ENCODE measurements around the gene GRXCR1.

The GRXCR1 gene

GRCh38 chr4:42927946-42928345, 35.4 kb downstream of the GRXCR1 start:
- no peak for DNase-seq

DNA sequence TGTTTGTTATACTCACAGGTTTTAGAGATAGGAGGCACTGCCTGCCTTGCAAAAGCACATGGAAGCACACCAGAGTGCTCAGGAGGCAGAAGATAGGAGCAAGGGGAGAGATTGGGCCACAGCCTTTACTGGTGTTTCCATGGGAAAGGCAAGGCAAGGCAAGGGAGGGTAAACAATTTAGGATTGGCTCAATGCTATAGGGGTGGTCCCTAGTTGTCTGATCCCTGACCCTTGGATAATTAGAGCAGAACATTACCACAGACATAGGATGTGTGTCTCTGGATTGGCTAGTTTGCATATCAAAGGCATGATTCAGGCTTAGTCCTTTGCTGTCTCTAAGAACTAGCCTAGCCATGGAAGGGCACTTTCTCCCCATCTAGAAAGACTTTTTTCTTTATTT, 36.1 kb downstream of the GRXCR1 start:
- DNase-seq = no peak

DNA sequence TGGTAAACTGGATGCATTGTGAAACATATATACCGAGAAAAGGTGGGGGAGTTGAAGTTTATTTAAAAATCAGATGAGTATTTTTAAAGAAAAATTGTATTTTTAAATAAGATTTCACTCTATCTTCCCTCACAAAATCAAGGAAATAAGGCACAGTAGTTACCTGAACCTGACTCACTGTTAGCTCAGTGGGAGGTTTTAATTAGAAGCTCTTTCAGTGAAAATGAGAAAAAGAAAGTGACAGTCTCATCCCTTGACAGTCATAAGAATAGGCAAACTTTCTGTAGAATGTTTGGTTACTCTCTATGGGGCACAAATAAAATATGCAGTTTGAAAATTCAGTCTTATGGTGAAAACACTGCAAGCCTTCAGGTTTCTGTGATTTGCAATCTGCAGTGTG, 49.7 kb downstream of the GRXCR1 start:
- DNase-seq = no peak

DNA sequence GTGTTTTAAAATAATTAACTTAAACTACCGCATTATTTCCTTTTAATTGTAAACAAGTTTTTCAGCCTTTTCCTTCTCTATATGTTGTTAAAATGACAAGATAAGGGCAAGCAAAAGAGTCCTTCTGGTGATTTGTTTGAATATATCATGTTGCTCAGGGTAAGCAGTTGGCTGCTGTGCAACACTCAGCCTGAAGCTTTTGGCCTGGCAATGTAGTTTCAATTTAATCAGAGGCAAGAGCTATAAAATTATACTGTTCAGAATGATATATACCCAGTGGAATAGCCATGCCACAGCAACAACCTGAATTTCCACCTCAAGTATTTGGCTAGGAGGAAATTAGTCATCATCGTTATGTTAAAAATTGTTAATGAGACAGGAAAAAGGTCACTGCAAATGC, 53.4 kb downstream of the GRXCR1 start:
- no peak for DNase-seq

DNA sequence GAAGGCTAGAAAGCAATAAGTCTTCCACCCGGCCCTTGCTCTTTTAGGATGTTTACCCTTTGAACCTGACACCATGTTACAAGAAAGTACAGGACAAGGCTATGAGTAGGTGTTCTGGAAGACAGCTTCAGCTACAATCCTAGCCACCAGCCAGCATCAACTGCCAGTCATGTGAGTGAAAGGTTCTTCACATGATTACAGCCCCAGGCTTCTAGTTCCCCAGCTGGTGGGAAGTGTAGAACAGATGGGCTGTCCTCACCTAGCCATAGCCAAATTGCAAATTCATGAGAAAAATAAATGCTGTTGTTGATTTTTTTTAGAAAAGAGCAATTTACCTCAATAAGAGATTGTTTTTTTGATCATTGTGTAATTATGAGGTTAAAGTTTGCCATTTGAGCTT, 60.8 kb downstream of the GRXCR1 start:
- no peak for DNase-seq

DNA sequence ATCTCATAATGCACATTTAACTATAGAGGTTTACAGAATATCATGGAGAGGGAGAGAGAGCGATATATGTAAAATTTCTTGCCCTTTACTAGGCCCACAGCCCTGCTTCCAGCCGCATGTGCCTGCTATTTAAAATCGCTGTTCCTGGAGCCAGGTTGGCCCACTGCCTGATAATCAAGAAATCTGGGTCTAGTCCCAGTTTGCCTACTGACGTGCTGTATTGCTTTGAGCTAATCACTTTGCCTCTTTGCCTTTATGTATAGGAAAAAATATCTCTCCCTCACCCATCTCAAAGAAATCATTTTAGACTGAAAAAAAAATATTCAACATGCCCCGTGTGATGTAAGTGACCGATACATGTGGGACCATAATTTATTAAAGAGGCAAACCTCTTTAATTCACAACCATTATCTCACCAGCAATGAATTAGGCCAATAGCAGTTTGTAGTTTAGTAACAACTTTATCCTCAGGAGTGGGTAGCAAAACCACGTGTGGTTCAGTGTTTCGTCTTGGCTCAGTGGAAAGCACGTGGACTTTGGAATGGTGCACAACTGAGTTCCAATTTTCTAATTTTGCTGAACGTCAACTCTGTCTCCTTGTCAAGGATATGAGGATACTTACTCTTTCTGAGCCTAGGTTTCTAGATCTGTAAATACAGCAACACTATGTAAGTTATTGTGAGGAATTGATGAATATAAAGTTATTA, 62.6 kb downstream of the GRXCR1 start:
- DNase-seq = peak in 19 of 58 donors; percentile 1 to 48 (median 15)

- DNase-seq = peak in 1 of 58 donors; percentile 3
These were observed 63.4 kb downstream of the GRXCR1 start for GRCh38 chr4:42955746-42956505.

DNA sequence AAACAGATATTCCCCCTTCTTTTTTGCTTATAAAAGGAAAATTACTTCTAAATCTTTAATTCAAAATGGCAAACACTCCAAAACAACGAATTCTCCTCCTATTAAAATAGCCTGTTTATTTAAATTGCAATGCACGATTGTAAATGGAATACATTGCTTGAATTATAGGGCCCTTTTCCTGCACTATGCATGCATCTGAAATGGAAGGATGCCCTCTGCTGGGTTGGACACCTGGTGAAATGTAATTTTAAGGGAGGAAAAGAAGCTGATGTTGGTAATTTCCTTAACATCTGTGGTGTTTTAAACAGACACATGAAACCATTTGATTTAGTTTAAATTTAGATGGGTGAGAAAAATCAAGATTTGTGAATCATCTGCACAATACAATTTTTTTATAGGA, 72.8 kb downstream of the GRXCR1 start:
- DNase-seq = peak in 9 of 58 donors; percentile 6 to 61 (median 18)

DNA sequence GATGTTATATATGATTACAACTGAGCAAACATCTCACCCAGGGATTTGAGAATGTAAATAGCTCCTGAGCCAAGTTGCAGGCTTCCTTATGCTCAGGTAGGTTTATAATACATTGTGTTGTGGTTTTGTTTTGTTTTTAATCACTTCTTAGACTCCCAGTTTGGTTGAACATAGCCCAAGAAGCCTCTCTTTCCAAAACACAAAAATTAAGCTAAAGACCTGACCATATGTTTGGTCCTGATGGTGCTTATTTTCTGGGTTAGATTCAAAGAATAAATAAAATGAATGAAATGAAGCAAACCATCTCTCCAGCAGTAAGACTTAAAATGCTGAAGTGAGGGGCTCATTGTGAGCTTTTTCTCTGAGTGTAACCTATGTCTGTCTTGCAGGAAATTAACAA, 93.5 kb downstream of the GRXCR1 start:
- no peak for DNase-seq

GRCh38 chr4:42995343-42995944, 102.9 kb downstream of the GRXCR1 start:
- peak in 2 of 58 donors; percentile 4 to 14 for DNase-seq

DNA sequence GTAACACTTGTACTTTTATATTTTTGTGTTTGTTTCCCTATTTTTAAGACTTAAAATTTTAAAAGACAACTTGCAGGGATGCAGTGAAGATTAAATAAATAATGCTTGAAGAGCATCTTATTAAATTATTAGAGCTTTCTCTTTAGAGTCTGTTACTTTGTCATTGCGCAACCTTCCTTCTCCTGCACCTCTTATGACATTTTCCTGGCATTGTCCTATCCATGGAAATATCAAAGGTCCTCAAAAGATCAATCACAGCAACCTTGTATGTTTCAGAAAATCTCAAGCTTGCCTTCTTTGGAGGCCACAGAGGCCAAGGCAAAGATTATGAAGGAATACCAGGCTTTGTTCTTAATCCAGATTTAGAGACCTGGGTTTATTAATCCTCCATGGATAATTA, 116.3 kb downstream of the GRXCR1 start:
- DNase-seq = no peak

- no peak for DNase-seq
These were observed 121.7 kb downstream of the GRXCR1 start for GRCh38 chr4:43014256-43014655.

- no peak for DNase-seq
These were observed 149.1 kb downstream of the GRXCR1 start for GRCh38 chr4:43041632-43042031.

- DNase-seq = no peak
These were observed 154.5 kb downstream of the GRXCR1 start for GRCh38 chr4:43047058-43047457.

DNA sequence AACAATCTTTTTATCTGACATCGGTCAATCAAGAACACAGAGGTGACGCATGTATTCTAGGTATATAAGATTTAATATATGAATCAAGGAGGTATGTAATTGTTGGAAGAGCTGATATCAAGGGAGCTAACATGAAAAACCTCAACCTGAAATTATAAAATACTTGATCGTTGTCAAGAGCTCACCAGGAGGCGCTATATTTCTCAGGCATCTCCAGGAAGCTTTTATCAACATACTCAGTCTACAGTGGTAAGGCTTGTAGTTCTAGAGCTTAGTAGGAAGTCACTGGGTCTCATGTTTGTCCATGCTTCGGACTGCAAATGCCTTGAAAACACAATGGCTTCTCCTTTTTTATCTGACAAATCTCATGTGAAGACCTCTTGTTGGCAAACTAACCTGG, 156.1 kb downstream of the GRXCR1 start:
- no peak for DNase-seq

DNA sequence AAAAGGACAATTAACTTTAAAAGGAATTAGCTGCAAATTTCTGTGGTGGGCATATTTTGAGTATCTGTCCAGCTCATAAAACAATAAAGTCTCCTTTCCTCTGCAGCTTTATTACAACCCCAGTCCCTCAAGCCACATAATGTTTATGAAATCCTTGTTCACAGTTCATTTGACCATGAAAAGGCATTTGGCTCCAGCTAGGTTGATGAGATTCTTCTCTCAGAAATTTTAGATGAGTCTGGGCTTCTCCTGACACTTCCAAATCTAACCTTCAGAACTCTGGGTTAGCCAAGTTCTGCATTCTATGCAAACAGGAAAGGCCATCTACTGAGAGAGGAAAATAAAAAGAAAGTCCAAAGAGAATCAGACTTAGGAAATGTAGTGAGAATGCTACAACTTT, 156.8 kb downstream of the GRXCR1 start:
- no peak for DNase-seq

DNA sequence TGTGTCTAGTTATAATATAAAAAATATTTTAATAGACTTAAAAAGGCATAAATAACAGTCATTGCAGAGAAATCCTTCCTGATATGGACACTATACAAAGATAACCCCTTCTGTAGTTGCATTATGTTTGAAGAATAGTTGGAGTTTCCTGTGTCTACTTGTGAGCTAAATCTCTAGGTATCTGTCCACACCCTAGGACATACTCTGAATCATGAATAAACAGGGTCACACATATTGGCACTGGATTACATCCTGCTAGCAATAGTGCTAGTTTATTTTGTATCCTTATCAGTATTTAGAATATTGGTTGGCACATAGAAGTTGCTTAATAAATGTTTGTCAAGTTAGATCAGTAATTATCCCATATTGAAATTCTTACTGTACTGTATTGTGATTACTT, 173.9 kb downstream of the GRXCR1 start:
- no peak for DNase-seq

DNA sequence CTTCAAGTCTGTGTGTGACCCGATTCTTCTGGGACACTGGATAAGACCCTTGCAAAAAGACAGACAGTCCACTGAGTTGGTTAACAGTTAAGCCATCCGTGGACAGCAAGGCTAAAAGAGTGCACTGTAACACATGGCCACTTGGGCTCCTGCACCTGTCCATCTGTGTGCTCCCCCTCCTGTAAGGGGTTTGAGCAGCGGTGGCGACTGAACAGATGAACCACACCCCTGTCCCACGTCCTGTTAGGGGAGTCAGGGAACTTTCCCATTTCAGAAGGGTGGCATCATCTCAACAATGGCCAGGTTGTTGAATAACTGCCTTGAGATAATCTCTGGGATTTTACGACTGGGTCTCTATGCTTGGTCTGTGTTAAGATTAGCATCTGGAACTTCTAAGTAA, 178.6 kb downstream of the GRXCR1 start:
- no peak for DNase-seq
